ENCODE results near the gene PAX5.

GRCh38 chr9:36893911-36894310, 140.2 kb downstream of the PAX5 start:
- TF ChIP-seq, protein P1, sequence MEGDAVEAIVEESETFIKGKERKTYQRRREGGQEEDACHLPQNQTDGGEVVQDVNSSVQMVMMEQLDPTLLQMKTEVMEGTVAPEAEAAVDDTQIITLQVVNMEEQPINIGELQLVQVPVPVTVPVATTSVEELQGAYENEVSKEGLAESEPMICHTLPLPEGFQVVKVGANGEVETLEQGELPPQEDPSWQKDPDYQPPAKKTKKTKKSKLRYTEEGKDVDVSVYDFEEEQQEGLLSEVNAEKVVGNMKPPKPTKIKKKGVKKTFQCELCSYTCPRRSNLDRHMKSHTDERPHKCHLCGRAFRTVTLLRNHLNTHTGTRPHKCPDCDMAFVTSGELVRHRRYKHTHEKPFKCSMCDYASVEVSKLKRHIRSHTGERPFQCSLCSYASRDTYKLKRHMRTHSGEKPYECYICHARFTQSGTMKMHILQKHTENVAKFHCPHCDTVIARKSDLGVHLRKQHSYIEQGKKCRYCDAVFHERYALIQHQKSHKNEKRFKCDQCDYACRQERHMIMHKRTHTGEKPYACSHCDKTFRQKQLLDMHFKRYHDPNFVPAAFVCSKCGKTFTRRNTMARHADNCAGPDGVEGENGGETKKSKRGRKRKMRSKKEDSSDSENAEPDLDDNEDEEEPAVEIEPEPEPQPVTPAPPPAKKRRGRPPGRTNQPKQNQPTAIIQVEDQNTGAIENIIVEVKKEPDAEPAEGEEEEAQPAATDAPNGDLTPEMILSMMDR (IDR thresholded peaks at IDR 0.05), result no peak
- TF ChIP-seq ZFX (IDR thresholded peaks at IDR 0.05; ENCODE audit: borderline replicate concordance), result no peak
